Right lobe of liver (tissue), 6 donors: ENCODE results near the gene SCNN1B. TPM values are rescaled to one million over a fixed set of nuclear protein-coding genes. Genes with fewer than 3 reads are reported as not detected.

Experiments used
- ATAC-seq, 4 donors: fragments of 200-7000 bp; cut with Tn5 transposase; one replicate each; pipeline ENCODE4 v1.9.1; 2020; ENCODE audit warnings: mild to moderate bottlenecking in 4 of 4, moderate library complexity in 4 of 4
- DNase-seq, 3 donors: peaks; one replicate each; pipeline ENCODE4 v3.0.0-alpha.2; 2020
- H3K27ac ChIP-seq, 3 donors: fragments of 200-600 bp; one replicate each; pipeline ENCODE4 v1.8.0; 2022
- H3K27me3 ChIP-seq, 2 donors: fragments of 200-600 bp; one replicate each; pipeline ENCODE4 v1.8.0; 2022
- H3K36me3 ChIP-seq, 4 donors: fragments of 200-600 bp; sonication (generic) in 1 of 4; one replicate each; pipeline versions ENCODE4 v1.5.1 to v1.8.0; 2017 to 2022; ENCODE audit warnings: control low read depth in 1 of 4
- H3K4me1 ChIP-seq, 4 donors: fragments of 200-600 bp; sonication (generic) in 1 of 4; one replicate each; pipeline versions ENCODE4 v1.5.1 to v1.8.0; 2017 to 2022; ENCODE audit warnings: control low read depth in 1 of 4
- H3K4me3 ChIP-seq, 3 donors: fragments of 200-600 bp; one replicate each; pipeline ENCODE4 v1.8.0; 2022
- H3K9me3 ChIP-seq, 4 donors: fragments of 200-600 bp; sonication (generic) in 1 of 4; one replicate each; pipeline versions ENCODE4 v1.5.1 to v1.8.0; 2017 to 2022; ENCODE audit warnings: control low read depth in 1 of 4
- CTCF ChIP-seq, 4 donors: fragments of 200-600 bp in 3 of 4; fragments of 450-650 bp in 1 of 4; IDR thresholded peaks; one replicate each; pipeline versions ENCODE4 v1.5.1 to v1.8.0; 2016 to 2022; ENCODE audit warnings: antibody characterized with exemption in 4 of 4, mild to moderate bottlenecking in 2 of 4
- POLR2A ChIP-seq: fragments of 450-650 bp; IDR thresholded peaks from one replicate; pipeline ENCODE4 v1.6.1; 2017; ENCODE audit warnings: antibody characterized with exemption, mild to moderate bottlenecking
- WGBS: methylation state at CpG from one replicate; pipeline ENCODE4 v1.1.6; 2018; ENCODE audit warnings: low coverage, low lambda C conversion rate; ENCODE audit not compliant: insufficient coverage; ENCODE audit errors: missing lambda C conversion rate; 5-methylcytosine and 5-hydroxymethylcytosine counted together
- intact Hi-C, 2 donors: fragments of 100-400 bp; cut with DNase I; formaldehyde crosslinking; loops; one replicate each; pipeline versions ENCODE4 v1.11.2 to v1.14.1; 2022
- total RNA-seq, 6 experiments: library from RNA; depleted of rRNA in 2 of 6; stranded (reverse); fragments of >200 nt in 2 of 6; fragmentation: NEBNext Ultra II Directional in 3 of 6; extraction: Animal tissue kit (Norgen Biotek cat#: 25700) in 3 of 6; gene quantifications; one replicate each; pipeline versions ENCODE4 v1.1.0 to v1.2.4, GENCODE V29; 2016 to 2023
- donor health status: DM: no; HTN: yes; CAD: no.
- donor health status: DM: no; HTN: no; CAD: no.
- donor health status: DM: no; HTN: no; CAD: no.
- donor health status: DM: no; HTN: yes; CAD: no.
- donor health status: DM: no; HTN: yes; CAD: no.

The SCNN1B gene
- total RNA-seq, 6 experiments from 2014 or later: 0.12 to 0.13 TPM; not detected in 4

GRCh38 chr16:23303685-23304084 lies 1.6 kb downstream of the SCNN1B start:
- H3K36me3 ChIP-seq: no peaks in the 10 kb centered on the region
- H3K27me3 ChIP-seq: peaks cover 0 to 8% of the 10 kb centered on the region in 2 donors
- no peak overlapping the region for H3K4me3 ChIP-seq
- intact Hi-C loops: no loop called here
- no peaks in the 10 kb centered on the region for H3K9me3 ChIP-seq
- H3K4me1 ChIP-seq: no peaks in the 10 kb centered on the region
- TF ChIP-seq POLR2A (no peak), CTCF (IDR thresholded peaks at IDR 0.05) (no peak)
- WGBS: 65% methylated on average over 7 of the region's 7 CpGs
- no peak for ATAC-seq
- H3K27ac ChIP-seq: no peak overlapping the region
- DNase-seq: no peak

DNA sequence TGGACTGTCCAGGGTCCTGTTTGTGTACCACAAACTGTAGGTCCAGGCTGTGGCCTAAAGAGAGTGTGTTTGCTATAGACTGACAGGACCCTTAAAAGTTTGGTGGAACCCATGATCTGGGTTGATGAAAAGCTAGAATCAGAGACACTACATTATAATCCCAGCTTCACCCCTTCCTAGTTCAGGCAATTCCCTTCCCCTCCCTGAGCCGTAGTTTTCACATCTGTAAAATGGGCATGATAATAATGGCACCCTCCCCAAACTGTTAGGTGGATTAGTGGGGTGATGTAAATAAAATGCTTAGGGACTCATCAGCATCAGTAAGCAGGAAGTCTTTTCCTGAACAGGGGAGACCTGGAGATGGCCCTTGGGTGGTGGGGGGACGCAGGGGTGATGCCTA lies 2.5 kb downstream of the SCNN1B start:
- no peak for ATAC-seq
- 29% methylated on average over 1 of the region's 2 CpGs for WGBS

DNA sequence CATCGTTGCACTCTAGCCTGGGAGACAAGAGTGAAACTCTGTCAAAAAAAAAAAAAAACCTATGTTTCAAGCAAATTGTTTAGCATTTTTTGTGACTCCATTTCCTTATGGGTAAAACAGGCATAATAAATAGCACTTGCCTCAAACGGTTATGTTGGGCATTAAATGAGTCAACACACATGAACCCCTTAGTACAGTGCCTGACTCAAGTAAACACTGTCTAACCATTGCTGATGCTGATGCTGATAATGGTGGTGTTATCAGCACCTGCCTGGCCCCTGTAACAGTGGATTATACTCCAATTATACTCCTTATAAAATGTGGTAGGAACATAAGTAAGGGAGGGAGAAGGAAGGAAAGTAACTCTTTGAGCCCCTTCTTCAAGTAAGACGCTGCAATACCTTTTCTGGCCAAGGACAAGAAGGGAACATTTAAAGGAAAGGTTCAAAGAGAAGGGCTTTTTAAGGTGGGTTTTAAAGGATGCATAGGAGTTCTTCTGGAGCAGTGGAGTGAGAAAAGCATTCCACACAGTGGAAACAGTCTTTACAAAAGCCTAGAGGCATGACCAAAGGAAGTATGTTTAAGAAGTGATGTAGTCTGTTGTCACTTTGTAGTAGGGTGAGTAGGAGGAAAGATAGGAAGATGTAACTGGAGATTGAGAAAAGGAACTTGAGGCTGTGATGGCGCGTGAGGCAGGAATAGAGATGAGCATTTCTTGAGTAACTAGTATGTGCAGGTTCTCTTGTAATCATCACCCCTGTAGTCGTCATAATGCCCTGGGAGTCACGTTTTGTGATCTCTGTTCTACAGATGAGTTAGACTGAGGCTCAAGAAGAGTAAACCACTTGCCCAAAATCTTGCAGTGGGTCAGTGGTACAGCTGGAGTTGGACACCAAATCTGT lies 4.3 kb downstream of the SCNN1B start:
- Histone ChIP-seq H3K4me1 (no peaks in the 10 kb centered on the region), H3K27me3 (peaks cover 0 to 8% of the 10 kb centered on the region in 2 donors), H3K4me3 (no peak overlapping the region), H3K36me3 (no peaks in the 10 kb centered on the region), H3K27ac (no peak overlapping the region), H3K9me3 (no peaks in the 10 kb centered on the region)
- TF ChIP-seq POLR2A (no peak), CTCF (IDR thresholded peaks at IDR 0.05) (no peak)
- DNase-seq: no peak
- WGBS: 61% methylated on average over 6 of the region's 7 CpGs
- ATAC-seq: no peak
- intact Hi-C loops: no loop called here

More for the DNA sequence above, 2.5 kb downstream of the SCNN1B start:
- Histone ChIP-seq H3K36me3 (no peaks in the 10 kb centered on the region), H3K27ac (no peak overlapping the region), H3K9me3 (no peaks in the 10 kb centered on the region), H3K27me3 (peaks cover 0 to 8% of the 10 kb centered on the region in 2 donors), H3K4me1 (no peaks in the 10 kb centered on the region), H3K4me3 (no peak overlapping the region)
- DNase-seq: no peak
- intact Hi-C loops: no loop called here
- TF ChIP-seq POLR2A (no peak), CTCF (IDR thresholded peaks at IDR 0.05) (no peak)

DNA sequence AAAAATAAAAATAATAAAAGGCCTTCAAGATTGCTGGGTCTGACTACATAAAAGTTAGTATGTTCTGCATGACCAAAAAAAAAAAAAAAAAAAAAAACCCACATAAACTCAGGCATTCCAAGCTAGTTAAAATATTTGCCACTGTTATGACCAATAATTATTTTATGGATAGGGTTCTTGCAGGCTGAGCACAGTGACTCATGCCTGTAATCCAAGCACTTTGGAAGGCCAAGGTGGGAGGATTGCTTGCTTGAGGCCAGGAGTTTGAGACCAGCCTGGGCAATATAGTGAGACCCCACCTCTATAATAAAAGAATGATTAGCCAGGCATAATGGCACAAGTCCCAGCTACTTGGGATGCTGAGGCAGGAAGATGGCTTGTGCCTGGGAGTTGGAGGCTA lies 8.1 kb downstream of the SCNN1B start:
- no peak for DNase-seq
- ATAC-seq: no peak

More for the DNA sequence above, 8.1 kb downstream of the SCNN1B start:
- intact Hi-C loops: no loop called here
- H3K4me1 ChIP-seq: no peaks in the 10 kb centered on the region
- TF ChIP-seq CTCF (IDR thresholded peaks at IDR 0.05) (no peak), POLR2A (no peak)
- no peak overlapping the region for H3K27ac ChIP-seq
- H3K4me3 ChIP-seq: no peak overlapping the region
- no peaks in the 10 kb centered on the region for H3K36me3 ChIP-seq
- no peaks in the 10 kb centered on the region for H3K27me3 ChIP-seq
- H3K9me3 ChIP-seq: no peaks in the 10 kb centered on the region
